GM23338 (cell line): ENCODE results near the gene EIF1B. TPM values are rescaled to one million over a fixed set of nuclear protein-coding genes. Genes with fewer than 3 reads are reported as not detected.
A peak's percentile ranks its signal among the peaks of the same experiment; 100 is the strongest.

ENCODE experiments used
- ATAC-seq: fragments of 200-7000 bp; cut with Tn5 transposase; 3 replicates; pipeline ENCODE4 v1.9.1; 2020
- DNase-seq: peaks from one replicate; pipeline ENCODE4 v3.0.0-alpha.2; 2015; ENCODE audit warnings: low spot score
- H2AFZ ChIP-seq: fragments of 200-600 bp; sonication (generic); 2 replicates; pipeline ENCODE4 v1.8.0; 2016; ENCODE audit warnings: antibody characterized with exemption, mild to moderate bottlenecking, moderate library complexity
- H3F3A ChIP-seq: fragments of 200-600 bp; sonication (generic); replicated peaks from 2 replicates; pipeline ENCODE4 v1.8.0; 2017; ENCODE audit warnings: antibody characterized with exemption, mixed run types, low read depth
- H3K27ac ChIP-seq: fragments of 200-600 bp; sonication (generic); 2 replicates; pipeline ENCODE4 v1.6.1; 2016; ENCODE audit warnings: low read depth
- H3K27me3 ChIP-seq: fragments of 200-600 bp; sonication (generic); 2 replicates; pipeline ENCODE4 v1.8.0; 2016; ENCODE audit warnings: mild to moderate bottlenecking, mixed run types, moderate library complexity; ENCODE audit not compliant: insufficient read depth
- H3K36me3 ChIP-seq: fragments of 200-600 bp; sonication (generic); 2 replicates; pipeline ENCODE4 v1.8.0; 2016; ENCODE audit warnings: mild to moderate bottlenecking; ENCODE audit not compliant: insufficient read depth
- H3K4me1 ChIP-seq: fragments of 200-600 bp; sonication (generic); 2 replicates; pipeline ENCODE4 v1.8.0; 2016; ENCODE audit warnings: mild to moderate bottlenecking, moderate library complexity; ENCODE audit not compliant: insufficient read depth
- H3K4me2 ChIP-seq: fragments of 200-600 bp; sonication (generic); 2 replicates; pipeline ENCODE4 v1.7.1; 2017; ENCODE audit warnings: mixed run types
- H3K4me3 ChIP-seq: fragments of 200-600 bp; sonication (generic); 2 replicates; pipeline ENCODE4 v1.6.1; 2016; ENCODE audit warnings: mixed run types
- H3K79me2 ChIP-seq: fragments of 200-600 bp; sonication (generic); replicated peaks from 2 replicates; pipeline ENCODE4 v1.8.0; 2017; ENCODE audit warnings: mild to moderate bottlenecking; ENCODE audit not compliant: insufficient read depth
- H3K9me2 ChIP-seq: fragments of 200-600 bp; sonication (generic); 2 replicates; pipeline ENCODE4 v1.8.0; 2017; ENCODE audit not compliant: insufficient read depth
- H4K20me1 ChIP-seq: fragments of 200-600 bp; sonication (generic); replicated peaks from 2 replicates; pipeline ENCODE4 v1.8.0; 2017; ENCODE audit warnings: mild to moderate bottlenecking; ENCODE audit not compliant: insufficient read depth
- H3K27ac Mint-ChIP-seq: 2 replicates; pipeline ENCODE4 v1.8.0; 2020; ENCODE audit warnings: inconsistent platforms, mild to moderate bottlenecking, moderate library complexity, mixed read lengths
- H3K27me3 Mint-ChIP-seq: 3 replicates; pipeline ENCODE4 v1.8.0; 2022; ENCODE audit warnings: low read depth, mild to moderate bottlenecking, moderate library complexity, mixed read lengths, inconsistent platforms; ENCODE audit not compliant: insufficient read depth, poor library complexity
- H3K36me3 Mint-ChIP-seq: 3 replicates; pipeline ENCODE4 v1.8.0; 2021; ENCODE audit warnings: low read depth, mild to moderate bottlenecking, inconsistent platforms, moderate library complexity, mixed read lengths
- H3K4me1 Mint-ChIP-seq: 3 replicates; pipeline ENCODE4 v1.8.0; 2020; ENCODE audit warnings: mild to moderate bottlenecking, inconsistent platforms, mixed read lengths
- H3K4me3 Mint-ChIP-seq: 3 replicates; pipeline ENCODE4 v1.8.0; 2021; ENCODE audit warnings: moderate library complexity, mild to moderate bottlenecking, inconsistent platforms, mixed read lengths
- H3K9me3 Mint-ChIP-seq: 3 replicates; pipeline ENCODE4 v1.8.0; 2020; ENCODE audit warnings: moderate library complexity, mild to moderate bottlenecking, inconsistent platforms, mixed read lengths
- CREB1 ChIP-seq: fragments of 250-450 bp; sonication (Bioruptor Pico); IDR thresholded peaks from 2 replicates; pipeline ENCODE4 v1.5.0; 2020; ENCODE audit warnings: low read depth, mild to moderate bottlenecking, moderate library complexity
- EZH2 ChIP-seq: fragments of 200-600 bp; sonication (generic); IDR thresholded peaks from one replicate; pipeline ENCODE4 v1.8.0; 2017; ENCODE audit warnings: antibody characterized with exemption, mild to moderate bottlenecking, low read depth; ENCODE audit not compliant: unreplicated experiment
- EZH2phosphoT487 ChIP-seq: fragments of 200-600 bp; sonication (generic); IDR thresholded peaks from one replicate; pipeline ENCODE4 v1.8.1; 2018; ENCODE audit warnings: antibody characterized with exemption; ENCODE audit not compliant: unreplicated experiment
- JUNB ChIP-seq: IDR thresholded peaks from one replicate; pipeline ENCODE4 v1.6.1; 2016; ENCODE audit warnings: antibody characterized with exemption; ENCODE audit not compliant: unreplicated experiment
- NANOG ChIP-seq: IDR thresholded peaks from 2 replicates; pipeline ENCODE4 v1.6.1; 2016; ENCODE audit warnings: antibody characterized with exemption, borderline replicate concordance
- POLR2AphosphoS5 ChIP-seq: IDR thresholded peaks from 2 replicates; pipeline ENCODE4 v1.6.1; 2016; ENCODE audit warnings: antibody characterized with exemption, low read depth
- STAT1 ChIP-seq: IDR thresholded peaks from one replicate; pipeline ENCODE4 v1.6.1; 2016; ENCODE audit warnings: antibody characterized with exemption; ENCODE audit not compliant: unreplicated experiment
- ZNF114 ChIP-seq: fragments of 250-450 bp; sonication (Bioruptor Pico); IDR thresholded peaks from 2 replicates; pipeline ENCODE4 v1.5.0; 2020; ENCODE audit warnings: mild to moderate bottlenecking, moderate library complexity
- ZNF331 ChIP-seq: fragments of 250-450 bp; sonication (Bioruptor Pico); IDR thresholded peaks from 2 replicates; pipeline ENCODE4 v1.5.0; 2020; ENCODE audit warnings: low read depth, mild to moderate bottlenecking, moderate library complexity
- polyA plus RNA-seq: library from polyadenylated mRNA; unstranded; fragments of >200 nt; fragmentation: Nextera tagmentation; extraction: Ambion mirVana; gene quantifications from 2 replicates; pipeline ENCODE4 v1.2.1, GENCODE V29; 2016
- total RNA-seq: library from RNA; depleted of rRNA; stranded (reverse); fragments of >200 nt; shearing (Covaris generic); gene quantifications from 2 replicates; pipeline ENCODE4 v1.2.3, GENCODE V29; 2014
- TF ChIP-seq, protein P1 (sequence below): fragments of 250-450 bp; sonication (Bioruptor Pico); IDR thresholded peaks from 2 replicates; pipeline ENCODE4 v1.5.0; 2020; ENCODE audit warnings: mild to moderate bottlenecking, moderate library complexity
- TF ChIP-seq, protein P2 (sequence below): IDR thresholded peaks from 2 replicates; pipeline ENCODE4 v1.6.1; 2016; ENCODE audit warnings: antibody characterized with exemption
- TF ChIP-seq, protein P3 (sequence below): IDR thresholded peaks from one replicate; pipeline ENCODE4 v1.6.1; 2018; ENCODE audit warnings: antibody characterized with exemption; ENCODE audit not compliant: unreplicated experiment
- TF ChIP-seq, protein P4 (sequence below), 2 experiments: fragments of 200-600 bp in 1 of 2; sonication (generic) in 1 of 2; conservative IDR thresholded peaks; 2 replicates each; pipeline versions ENCODE4 v1.5.1 to v1.6.1; 2016 to 2017; ENCODE audit warnings: antibody characterized with exemption in 2 of 2, low read depth in 2 of 2, mild to moderate bottlenecking in 2 of 2, moderate library complexity in 1 of 2

EIF1B gene
- total and polyA plus RNA-seq, 2 experiments from 2014 or later = 24.4 to 229 TPM

DNA sequence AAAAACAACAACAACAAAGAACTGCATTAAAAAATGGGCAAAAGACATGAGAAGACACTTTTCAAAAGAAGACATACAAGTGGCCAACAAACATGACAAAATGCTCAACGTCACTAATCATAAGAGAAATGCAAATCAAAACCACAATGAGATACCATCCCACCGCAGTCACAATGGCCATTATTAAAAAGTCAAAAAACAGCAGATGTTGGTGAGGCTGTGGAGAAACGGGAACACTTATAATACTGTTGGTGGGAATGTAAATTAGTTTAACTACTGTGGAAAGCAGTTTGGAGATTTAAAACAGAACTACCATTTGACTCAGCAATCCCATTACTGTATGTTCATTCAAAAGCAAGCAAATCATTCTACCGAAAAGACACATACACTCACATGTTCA, 15.1 kb downstream of the EIF1B start:
- H3K27me3 Mint-ChIP-seq = peaks cover 1% of the 10 kb centered on the region
- H3K36me3 Mint-ChIP-seq = no peaks in the 10 kb centered on the region
- H3K27me3 ChIP-seq = no peaks in the 10 kb centered on the region
- H3K9me2 ChIP-seq = peaks cover 7% of the 10 kb centered on the region; the same call in 1 of the 2 replicates
- peak overlapping the region; percentile 15; the same call in 1 of the 2 replicates for H3K27ac Mint-ChIP-seq
- no peaks in the 10 kb centered on the region for H3K36me3 ChIP-seq
- peaks cover 28% of the 10 kb centered on the region for H3K4me1 Mint-ChIP-seq
- no peak for ATAC-seq
- H3K4me1 ChIP-seq = peaks cover 19% of the 10 kb centered on the region
- no peak overlapping the region for H2AFZ ChIP-seq
- H3K79me2 ChIP-seq = no peaks in the 10 kb centered on the region
- H3K27ac ChIP-seq = no peak overlapping the region
- H4K20me1 ChIP-seq = no peaks in the 10 kb centered on the region
- H3K4me2 ChIP-seq = no peak overlapping the region
- TF ChIP-seq, protein P1, sequence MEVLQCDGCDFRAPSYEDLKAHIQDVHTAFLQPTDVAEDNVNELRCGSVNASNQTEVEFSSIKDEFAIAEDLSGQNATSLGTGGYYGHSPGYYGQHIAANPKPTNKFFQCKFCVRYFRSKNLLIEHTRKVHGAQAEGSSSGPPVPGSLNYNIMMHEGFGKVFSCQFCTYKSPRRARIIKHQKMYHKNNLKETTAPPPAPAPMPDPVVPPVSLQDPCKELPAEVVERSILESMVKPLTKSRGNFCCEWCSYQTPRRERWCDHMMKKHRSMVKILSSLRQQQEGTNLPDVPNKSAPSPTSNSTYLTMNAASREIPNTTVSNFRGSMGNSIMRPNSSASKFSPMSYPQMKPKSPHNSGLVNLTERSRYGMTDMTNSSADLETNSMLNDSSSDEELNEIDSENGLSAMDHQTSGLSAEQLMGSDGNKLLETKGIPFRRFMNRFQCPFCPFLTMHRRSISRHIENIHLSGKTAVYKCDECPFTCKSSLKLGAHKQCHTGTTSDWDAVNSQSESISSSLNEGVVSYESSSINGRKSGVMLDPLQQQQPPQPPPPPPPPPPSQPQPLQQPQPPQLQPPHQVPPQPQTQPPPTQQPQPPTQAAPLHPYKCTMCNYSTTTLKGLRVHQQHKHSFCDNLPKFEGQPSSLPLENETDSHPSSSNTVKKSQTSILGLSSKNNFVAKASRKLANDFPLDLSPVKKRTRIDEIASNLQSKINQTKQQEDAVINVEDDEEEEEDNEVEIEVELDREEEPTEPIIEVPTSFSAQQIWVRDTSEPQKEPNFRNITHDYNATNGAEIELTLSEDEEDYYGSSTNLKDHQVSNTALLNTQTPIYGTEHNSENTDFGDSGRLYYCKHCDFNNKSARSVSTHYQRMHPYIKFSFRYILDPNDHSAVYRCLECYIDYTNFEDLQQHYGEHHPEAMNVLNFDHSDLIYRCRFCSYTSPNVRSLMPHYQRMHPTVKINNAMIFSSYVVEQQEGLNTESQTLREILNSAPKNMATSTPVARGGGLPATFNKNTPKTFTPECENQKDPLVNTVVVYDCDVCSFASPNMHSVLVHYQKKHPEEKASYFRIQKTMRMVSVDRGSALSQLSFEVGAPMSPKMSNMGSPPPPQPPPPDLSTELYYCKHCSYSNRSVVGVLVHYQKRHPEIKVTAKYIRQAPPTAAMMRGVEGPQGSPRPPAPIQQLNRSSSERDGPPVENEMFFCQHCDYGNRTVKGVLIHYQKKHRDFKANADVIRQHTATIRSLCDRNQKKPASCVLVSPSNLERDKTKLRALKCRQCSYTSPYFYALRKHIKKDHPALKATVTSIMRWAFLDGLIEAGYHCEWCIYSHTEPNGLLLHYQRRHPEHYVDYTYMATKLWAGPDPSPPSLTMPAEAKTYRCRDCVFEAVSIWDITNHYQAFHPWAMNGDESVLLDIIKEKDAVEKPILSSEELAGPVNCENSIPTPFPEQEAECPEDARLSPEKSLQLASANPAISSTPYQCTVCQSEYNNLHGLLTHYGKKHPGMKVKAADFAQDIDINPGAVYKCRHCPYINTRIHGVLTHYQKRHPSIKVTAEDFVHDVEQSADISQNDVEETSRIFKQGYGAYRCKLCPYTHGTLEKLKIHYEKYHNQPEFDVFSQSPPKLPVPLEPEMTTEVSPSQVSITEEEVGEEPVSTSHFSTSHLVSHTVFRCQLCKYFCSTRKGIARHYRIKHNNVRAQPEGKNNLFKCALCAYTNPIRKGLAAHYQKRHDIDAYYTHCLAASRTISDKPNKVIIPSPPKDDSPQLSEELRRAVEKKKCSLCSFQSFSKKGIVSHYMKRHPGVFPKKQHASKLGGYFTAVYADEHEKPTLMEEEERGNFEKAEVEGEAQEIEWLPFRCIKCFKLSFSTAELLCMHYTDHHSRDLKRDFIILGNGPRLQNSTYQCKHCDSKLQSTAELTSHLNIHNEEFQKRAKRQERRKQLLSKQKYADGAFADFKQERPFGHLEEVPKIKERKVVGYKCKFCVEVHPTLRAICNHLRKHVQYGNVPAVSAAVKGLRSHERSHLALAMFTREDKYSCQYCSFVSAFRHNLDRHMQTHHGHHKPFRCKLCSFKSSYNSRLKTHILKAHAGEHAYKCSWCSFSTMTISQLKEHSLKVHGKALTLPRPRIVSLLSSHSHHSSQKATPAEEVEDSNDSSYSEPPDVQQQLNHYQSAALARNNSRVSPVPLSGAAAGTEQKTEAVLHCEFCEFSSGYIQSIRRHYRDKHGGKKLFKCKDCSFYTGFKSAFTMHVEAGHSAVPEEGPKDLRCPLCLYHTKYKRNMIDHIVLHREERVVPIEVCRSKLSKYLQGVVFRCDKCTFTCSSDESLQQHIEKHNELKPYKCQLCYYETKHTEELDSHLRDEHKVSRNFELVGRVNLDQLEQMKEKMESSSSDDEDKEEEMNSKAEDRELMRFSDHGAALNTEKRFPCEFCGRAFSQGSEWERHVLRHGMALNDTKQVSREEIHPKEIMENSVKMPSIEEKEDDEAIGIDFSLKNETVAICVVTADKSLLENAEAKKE (CRISPR knock-in tag) = no peak
- TF ChIP-seq POLR2AphosphoS5 (no peak), ZNF331 (CRISPR knock-in tag) (no peak), ZNF114 (CRISPR knock-in tag) (no peak), CREB1 (no peak), EZH2 (no peak), JUNB (no peak), NANOG (no peak), STAT1 (no peak), EZH2phosphoT487 (no peak)
- TF ChIP-seq, protein P2, sequence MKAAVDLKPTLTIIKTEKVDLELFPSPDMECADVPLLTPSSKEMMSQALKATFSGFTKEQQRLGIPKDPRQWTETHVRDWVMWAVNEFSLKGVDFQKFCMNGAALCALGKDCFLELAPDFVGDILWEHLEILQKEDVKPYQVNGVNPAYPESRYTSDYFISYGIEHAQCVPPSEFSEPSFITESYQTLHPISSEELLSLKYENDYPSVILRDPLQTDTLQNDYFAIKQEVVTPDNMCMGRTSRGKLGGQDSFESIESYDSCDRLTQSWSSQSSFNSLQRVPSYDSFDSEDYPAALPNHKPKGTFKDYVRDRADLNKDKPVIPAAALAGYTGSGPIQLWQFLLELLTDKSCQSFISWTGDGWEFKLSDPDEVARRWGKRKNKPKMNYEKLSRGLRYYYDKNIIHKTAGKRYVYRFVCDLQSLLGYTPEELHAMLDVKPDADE = no peak
- TF ChIP-seq, protein P3, sequence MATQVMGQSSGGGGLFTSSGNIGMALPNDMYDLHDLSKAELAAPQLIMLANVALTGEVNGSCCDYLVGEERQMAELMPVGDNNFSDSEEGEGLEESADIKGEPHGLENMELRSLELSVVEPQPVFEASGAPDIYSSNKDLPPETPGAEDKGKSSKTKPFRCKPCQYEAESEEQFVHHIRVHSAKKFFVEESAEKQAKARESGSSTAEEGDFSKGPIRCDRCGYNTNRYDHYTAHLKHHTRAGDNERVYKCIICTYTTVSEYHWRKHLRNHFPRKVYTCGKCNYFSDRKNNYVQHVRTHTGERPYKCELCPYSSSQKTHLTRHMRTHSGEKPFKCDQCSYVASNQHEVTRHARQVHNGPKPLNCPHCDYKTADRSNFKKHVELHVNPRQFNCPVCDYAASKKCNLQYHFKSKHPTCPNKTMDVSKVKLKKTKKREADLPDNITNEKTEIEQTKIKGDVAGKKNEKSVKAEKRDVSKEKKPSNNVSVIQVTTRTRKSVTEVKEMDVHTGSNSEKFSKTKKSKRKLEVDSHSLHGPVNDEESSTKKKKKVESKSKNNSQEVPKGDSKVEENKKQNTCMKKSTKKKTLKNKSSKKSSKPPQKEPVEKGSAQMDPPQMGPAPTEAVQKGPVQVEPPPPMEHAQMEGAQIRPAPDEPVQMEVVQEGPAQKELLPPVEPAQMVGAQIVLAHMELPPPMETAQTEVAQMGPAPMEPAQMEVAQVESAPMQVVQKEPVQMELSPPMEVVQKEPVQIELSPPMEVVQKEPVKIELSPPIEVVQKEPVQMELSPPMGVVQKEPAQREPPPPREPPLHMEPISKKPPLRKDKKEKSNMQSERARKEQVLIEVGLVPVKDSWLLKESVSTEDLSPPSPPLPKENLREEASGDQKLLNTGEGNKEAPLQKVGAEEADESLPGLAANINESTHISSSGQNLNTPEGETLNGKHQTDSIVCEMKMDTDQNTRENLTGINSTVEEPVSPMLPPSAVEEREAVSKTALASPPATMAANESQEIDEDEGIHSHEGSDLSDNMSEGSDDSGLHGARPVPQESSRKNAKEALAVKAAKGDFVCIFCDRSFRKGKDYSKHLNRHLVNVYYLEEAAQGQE = no peak
- TF ChIP-seq, protein P4, sequence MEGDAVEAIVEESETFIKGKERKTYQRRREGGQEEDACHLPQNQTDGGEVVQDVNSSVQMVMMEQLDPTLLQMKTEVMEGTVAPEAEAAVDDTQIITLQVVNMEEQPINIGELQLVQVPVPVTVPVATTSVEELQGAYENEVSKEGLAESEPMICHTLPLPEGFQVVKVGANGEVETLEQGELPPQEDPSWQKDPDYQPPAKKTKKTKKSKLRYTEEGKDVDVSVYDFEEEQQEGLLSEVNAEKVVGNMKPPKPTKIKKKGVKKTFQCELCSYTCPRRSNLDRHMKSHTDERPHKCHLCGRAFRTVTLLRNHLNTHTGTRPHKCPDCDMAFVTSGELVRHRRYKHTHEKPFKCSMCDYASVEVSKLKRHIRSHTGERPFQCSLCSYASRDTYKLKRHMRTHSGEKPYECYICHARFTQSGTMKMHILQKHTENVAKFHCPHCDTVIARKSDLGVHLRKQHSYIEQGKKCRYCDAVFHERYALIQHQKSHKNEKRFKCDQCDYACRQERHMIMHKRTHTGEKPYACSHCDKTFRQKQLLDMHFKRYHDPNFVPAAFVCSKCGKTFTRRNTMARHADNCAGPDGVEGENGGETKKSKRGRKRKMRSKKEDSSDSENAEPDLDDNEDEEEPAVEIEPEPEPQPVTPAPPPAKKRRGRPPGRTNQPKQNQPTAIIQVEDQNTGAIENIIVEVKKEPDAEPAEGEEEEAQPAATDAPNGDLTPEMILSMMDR (conservative IDR thresholded peaks at IDR 0.05; ENCODE audit: low read depth in 2 of 2) = no peak
- H3K9me3 Mint-ChIP-seq = no peaks in the 10 kb centered on the region
- DNase-seq = no peak
- no peak overlapping the region for H3K4me3 ChIP-seq
- H3F3A ChIP-seq = no peaks in the 10 kb centered on the region
- H3K4me3 Mint-ChIP-seq = no peak overlapping the region
